Prostate gland (tissue), 2 donors: ENCODE measurements around the gene AQP1.

ENCODE experiments used
- POLR2A ChIP-seq: fragments of 450-650 bp; IDR thresholded peaks from one replicate; pipeline ENCODE4 v1.6.1; 2016; ENCODE audit warnings: antibody characterized with exemption, mild to moderate bottlenecking
- TF ChIP-seq, protein P1 (sequence below), 4 experiments: fragments of 200-600 bp in 2 of 4; fragments of 450-650 bp in 2 of 4; sonication (generic) in 2 of 4; IDR thresholded peaks; 1 replicate in 3 of 4; 2 replicates in 1 of 4; pipeline ENCODE4 v1.5.1; 2016 to 2019; ENCODE audit warnings: antibody characterized with exemption in 4 of 4, mild to moderate bottlenecking in 2 of 4, moderate library complexity in 2 of 4

DNA sequence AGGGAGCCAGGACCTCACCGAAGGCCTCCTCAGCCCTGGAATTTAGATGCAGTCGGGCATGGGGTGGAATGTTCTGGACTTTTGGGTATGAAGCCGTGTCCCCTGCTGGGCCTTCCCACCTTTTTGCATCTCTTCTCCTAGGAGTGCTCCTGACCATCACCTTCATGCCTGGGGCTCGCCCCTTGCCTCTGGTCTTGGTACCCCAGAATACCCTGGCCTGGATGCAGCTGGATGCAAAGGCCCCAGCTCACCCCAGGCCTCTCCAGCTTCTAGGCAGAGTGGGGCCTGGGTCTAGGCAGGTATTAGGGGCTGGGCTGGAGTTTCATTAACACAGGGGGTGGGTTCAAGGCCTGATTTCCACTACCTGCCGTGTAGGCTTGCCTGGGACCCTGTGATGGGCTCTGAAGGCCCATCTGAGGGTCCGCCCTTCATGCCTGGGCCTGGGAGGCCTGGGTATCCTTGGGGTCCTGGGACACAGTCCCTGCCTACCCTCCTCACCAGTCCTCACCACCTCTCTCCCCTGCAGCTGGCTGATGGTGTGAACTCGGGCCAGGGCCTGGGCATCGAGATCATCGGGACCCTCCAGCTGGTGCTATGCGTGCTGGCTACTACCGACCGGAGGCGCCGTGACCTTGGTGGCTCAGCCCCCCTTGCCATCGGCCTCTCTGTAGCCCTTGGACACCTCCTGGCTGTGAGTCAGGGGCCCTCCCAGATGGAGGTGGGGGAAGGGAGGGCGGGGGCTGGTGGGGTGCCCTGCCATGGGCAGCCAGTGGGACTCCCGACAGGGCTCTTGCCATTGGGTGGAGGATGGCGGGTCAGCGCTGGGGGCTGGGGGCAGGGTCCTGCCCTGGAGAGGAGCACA, 10.1 kb downstream of the AQP1 start:
- TF ChIP-seq POLR2A, result no peak
- TF ChIP-seq, protein P1, sequence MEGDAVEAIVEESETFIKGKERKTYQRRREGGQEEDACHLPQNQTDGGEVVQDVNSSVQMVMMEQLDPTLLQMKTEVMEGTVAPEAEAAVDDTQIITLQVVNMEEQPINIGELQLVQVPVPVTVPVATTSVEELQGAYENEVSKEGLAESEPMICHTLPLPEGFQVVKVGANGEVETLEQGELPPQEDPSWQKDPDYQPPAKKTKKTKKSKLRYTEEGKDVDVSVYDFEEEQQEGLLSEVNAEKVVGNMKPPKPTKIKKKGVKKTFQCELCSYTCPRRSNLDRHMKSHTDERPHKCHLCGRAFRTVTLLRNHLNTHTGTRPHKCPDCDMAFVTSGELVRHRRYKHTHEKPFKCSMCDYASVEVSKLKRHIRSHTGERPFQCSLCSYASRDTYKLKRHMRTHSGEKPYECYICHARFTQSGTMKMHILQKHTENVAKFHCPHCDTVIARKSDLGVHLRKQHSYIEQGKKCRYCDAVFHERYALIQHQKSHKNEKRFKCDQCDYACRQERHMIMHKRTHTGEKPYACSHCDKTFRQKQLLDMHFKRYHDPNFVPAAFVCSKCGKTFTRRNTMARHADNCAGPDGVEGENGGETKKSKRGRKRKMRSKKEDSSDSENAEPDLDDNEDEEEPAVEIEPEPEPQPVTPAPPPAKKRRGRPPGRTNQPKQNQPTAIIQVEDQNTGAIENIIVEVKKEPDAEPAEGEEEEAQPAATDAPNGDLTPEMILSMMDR (IDR thresholded peaks at IDR 0.05), result no peak
